ENCODE data around the gene VWA1.
"Not testable (repeated sequence)": the region's sequence is repeated elsewhere in the genome, so short reads cannot be mapped to it uniquely, and the experiment has no call there.

VWA1 gene

DNA sequence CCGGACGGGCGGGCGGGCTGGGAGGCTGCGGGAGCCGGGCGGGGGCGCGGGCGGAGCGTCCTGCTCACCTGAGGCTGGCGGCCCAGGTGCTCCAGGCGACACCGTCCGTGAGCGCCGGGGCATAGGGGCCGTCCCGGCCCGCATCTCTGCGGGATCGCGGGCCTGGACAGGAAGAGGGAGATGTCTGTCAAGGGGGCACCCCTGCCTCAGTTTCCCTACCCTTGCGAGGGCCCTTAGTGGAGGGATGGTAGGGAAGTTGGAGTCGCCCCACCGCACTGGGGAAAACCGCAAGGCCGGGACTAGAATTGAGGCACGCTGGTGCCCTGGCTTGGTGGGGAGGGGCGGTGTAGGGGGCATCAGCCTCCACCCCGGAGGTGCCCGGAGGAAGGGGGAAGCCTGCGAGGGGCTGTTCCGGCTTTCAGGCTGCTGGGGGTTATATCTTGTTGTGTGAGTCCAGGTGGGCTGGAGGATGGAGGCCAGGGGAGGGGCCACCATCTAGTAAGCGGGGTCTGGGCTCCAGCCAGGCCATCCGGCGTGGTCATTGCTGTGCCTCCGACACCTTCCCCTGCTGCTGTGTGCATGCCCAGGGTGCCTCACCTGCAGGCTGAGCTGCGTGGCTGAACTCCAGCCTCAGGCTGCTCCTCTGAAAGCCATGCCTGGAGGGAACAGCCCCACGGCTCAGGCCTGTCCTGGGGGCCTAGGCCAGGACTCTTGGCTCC, 580 bp downstream of the VWA1 start:
- DNase-seq (ENCODE audit: low spot score): no peak

GRCh38 chr1:1436630-1437032, 1.1 kb downstream of the VWA1 start:
- DNase-seq (ENCODE audit: low spot score): no peak

GRCh38 chr1:1437033-1437903, 1.8 kb downstream of the VWA1 start:
- no peak for DNase-seq (ENCODE audit: low spot score)

DNA sequence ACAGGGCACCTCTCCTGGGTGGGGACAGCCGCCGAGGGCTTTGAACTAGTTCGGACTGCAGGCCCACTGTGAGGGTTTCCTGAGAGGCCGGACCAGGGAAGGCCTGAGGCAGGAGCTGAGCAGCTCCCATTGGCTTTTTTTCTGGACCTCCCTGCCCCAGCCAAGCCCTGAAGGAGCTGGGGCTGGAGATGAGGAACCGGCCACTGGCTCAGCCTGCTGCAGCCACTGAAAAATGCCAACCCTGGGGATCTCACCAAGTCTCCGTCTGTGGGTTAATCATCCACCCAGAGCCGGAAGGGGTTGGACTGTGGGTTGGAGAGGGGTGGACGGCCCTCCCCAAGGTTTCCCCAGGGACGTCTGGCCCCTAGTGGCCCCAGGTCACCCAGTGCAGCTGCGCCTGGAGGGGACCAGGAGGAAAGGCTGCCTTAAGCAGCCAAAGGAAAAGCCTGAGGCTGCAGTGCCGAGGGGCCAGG, 2.5 kb downstream of the VWA1 start:
- no peak for DNase-seq (ENCODE audit: low spot score)

DNA sequence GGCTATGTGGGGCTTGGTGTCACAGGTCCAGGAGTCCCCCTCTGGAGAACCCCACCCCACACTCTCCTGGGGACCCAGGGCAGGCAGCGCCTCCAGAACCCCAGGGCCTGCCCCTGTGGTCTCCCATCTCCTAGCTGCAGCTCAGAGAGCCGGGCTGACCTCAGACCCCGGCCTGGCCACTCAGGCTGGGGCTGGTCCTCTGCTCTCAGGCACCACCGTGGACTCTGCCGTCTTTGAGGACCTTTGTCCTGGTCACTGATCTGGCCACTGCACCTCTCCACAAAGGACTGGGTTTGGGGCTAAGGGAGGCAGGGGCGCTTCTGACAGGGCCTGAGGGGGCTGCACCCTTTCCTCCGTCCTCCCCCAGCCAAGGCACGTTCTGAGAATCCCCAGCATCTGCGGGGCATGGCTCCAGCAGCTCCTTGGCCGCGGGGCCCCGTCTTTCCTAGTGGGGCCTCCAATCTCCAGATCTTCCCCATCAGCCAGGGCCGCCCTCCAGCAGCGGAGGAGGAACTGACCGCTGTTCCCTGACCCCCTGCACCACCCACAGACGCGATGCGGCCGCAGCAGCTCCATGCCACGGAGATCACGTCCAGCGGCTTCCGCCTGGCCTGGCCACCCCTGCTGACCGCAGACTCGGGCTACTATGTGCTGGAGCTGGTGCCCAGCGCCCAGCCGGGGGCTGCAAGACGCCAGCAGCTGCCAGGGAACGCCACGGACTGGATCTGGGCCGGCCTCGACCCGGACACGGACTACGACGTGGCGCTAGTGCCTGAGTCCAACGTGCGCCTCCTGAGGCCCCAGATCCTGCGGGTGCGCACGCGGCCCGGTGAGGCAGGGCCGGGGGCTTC, 3.3 kb downstream of the VWA1 start:
- DNase-seq (ENCODE audit: low spot score): no peak

DNA sequence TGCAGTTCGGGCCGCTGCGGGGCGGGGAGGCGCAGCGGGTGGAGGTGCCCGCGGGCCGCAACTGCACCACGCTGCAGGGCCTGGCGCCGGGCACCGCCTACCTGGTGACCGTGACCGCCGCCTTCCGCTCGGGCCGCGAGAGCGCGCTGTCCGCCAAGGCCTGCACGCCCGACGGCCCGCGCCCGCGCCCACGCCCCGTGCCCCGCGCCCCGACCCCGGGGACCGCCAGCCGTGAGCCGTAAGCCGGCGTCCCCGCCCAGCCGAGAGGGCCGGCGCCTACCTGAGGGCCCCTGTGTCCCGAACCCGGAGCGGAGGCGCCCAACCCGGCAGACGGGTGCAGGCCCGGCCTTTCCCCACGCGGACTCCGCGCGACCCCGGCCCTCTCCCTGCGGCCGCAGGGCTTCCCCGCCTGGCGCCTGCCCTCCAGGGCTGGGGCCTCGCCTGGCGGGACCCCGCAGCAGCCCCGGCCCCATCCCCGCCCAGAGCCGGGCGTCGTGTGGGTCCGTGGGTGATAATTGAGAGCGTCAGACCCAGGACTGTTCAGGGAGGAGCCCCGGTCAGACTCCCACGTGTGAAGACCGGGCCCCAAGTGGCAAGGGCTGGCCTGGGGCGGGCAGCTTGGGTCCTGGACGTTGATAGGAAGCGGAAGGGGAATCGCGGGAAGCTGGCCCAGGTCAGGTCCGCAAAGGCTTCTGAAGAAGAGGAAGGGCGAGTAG, 4.2 kb downstream of the VWA1 start:
- DNase-seq (ENCODE audit: low spot score): no peak

DNA sequence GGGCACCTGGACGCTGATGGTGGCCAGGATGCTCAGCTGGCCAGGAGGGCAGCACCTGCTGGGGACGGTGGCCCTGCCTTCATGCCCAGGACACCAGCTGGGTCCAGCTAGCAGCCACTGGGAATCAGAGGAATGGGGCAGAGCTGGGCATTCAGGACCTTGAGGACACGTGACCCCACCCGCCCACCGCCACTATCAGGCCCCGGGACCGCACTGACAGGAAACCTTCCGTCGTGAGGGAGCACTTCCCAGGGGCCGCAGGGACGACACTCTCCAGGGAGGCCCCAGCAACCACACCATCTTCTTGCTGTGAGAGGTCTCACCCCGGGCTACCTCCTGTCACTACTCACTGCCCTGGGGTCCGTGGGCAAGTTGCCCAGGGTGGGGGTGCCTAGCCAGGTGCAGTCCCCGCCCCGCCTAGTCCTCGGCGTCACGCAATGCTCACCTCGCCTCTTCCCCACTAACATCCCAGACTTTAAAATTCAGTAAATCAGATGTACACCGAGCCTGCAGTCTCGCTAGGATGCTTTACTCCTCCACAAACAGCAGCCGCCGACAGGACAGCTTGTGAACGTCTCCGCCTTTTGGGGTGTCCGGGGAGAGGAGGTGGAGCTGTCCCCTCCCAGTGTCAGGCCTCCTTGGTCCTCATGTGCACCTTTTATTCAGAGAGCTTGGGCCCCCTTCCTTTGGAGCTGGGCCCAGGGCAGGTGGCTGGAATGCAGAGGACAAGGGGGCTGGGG, 4.9 kb downstream of the VWA1 start:
- DNase-seq (ENCODE audit: low spot score): no peak

DNA sequence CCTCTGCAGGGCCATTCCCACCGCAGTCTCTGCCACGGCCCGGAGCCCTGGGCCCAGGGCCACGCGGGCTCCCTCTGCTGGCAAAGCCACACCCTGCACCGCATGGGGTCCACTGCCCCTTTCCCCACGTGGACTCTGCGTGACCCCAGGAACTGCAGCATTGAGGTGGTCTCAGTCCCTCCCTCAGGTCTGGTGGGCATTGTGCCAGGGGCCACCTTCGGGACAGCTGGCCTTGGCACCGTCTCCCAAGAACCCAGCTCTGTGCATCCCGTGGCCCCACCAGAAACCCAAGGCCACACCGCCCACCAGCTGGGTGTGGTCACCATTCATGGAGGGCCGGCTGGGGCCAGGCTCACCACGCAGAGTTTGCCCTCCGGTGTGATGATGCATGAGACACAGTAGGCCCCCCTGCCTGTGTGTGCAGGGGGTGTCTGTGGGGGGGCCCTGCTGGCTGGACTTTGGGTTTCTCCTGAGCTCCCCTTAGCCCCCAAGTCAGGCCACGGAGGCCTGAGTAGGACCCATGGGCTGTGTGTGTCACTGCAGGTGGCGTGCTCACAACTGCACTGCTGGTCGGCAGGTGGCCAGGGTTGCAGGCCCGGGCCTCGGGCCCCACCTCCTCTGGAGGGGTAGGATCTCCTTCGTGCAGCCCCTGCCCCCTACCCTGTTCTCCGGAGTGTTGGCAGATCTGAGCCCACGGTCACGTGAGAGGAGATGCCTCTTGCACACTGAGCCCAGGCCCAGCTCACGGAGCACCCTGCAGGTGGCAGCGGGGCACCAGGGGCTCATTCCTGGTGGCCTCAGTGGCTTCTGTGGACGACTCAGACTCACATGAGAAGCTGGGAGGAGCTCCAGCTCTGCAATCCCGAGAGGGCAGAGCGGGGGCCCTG, 5.8 kb downstream of the VWA1 start:
- peak; percentile 39 for DNase-seq (ENCODE audit: low spot score)

GRCh38 chr1:1442069-1442770, 6.7 kb downstream of the VWA1 start:
- DNase-seq (ENCODE audit: low spot score): no peak

GRCh38 chr1:1446631-1447030, 11.1 kb downstream of the VWA1 start:
- DNase-seq (ENCODE audit: low spot score): not testable (repeated sequence)

DNA sequence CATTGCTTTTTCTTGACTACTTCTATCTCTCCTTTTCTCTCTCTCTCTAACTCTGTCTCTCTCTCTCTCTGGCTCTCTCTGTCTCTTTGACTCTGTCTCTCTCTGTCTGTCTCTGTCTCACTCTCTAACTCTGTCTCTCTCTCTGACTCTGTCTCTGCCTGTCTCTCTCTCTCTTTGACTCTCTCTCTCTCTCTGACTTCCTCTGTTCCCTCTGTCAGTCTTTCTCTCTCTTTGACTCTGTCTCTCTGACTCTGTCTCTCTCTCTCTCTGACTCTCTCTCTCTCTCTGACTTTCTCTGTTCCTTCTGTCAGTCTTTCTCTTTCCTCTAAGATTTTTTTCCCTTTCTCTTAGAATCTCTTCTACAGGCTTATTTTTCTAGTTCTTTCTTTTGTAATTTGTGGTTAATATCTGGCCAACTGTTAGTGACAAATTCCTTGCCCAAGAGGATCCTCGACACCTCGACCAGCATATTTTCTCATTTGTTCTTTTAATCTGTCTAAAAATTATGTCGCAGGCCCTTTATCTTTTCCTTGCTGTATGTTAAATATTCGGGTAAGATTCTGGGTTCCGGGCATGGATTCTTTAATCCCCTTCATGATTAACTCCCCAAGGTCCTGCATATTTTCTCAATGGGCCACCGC, 13.7 kb downstream of the VWA1 start, which contains the start of gene ATAD3C:
ATAD3C (plus strand) TSS at position 591 of the 641 bp plus-strand sequence. CDS start 995 bp downstream, outside the sequence.
- DNase-seq (ENCODE audit: low spot score): no peak

- not testable (repeated sequence) for DNase-seq (ENCODE audit: low spot score)
Observed at GRCh38 chr1:1450616-1451015, 15.1 kb downstream of the VWA1 start.

DNA sequence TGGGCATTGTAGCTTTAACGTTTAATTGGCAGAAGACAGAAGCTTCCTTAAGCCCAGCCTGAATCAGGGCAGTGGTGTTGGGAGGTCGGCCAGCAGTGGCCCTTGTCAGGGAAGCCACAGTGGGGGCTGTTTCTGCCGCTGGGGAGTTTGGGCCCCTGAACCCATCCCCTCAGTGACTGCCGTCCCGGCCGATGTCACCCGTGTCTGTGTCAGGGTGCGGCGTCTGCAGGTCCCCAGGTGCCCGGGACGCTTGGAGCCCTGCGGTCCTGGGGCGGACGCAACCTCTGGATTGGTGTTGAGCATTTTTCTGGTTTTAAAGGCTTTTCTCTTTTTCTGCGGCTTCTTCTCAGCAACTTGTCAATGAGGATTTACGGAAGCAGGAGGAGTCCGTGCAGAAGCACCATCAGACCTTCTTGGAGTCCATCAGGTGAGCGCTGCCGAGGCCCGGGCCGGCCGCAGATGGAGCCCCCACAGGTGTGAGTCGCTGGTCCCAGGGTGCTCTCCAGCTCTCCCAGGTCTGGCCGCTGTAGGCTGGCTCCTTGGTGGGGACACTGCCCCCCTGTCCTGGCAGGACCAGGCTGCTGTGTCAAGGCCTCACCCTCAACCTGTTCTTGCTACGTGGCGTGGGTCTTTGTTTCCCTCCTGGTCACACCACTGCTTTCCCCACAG, 16.3 kb downstream of the VWA1 start:
- DNase-seq (ENCODE audit: low spot score): no peak

DNA sequence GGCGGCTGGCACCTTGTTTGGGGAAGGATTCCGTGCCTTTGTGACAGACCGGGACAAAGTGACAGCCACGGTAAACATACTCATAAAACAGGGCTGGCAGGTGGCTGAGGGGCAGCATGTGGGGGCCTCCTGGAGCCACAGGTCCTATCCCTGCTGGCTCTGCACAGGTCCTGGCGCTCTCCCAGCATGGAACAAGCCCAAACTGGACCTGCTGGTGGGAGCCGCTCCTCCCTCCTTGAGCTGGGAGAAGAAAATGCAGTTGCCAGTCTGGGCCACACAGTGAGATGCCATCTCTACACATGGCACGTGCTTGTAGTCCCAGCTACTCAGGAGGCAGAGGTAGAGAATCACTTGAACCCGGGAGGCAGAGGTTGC, 16.9 kb downstream of the VWA1 start:
- DNase-seq (ENCODE audit: low spot score): not testable (repeated sequence)

DNA sequence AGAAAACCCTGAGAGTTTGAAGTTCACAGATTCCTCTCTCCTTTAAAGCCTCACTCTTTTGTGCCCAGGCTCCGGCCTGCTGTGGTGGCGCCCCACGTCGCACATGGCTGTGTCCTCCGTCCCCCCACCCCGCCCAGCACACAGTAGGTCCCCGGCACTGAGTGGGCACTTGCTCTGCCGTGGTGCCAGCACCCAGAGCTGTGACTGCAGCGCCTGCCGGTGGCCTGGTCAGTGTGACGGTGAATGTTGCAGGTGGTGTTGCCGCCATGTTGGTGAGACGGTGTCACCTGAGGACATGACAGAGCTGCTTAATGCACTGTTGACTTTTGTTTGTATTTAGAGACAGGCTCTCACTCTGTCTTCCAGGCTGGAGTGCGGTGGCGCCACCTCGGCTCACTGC, 17.4 kb downstream of the VWA1 start:
- no peak for DNase-seq (ENCODE audit: low spot score)

GRCh38 chr1:1454286-1455056, 19.0 kb downstream of the VWA1 start:
- not testable (repeated sequence) for DNase-seq (ENCODE audit: low spot score)

- DNase-seq (ENCODE audit: low spot score): no peak
Observed at GRCh38 chr1:1455366-1455884, 19.9 kb downstream of the VWA1 start.

All from hematopoietic multipotent progenitor cell treated with erythropoietin and hydrocortisone succinate and interleukin-3 and kit ligand, for 17 days (in vitro differentiated cells).